A673 (cell line): ENCODE measurements around the gene MS4A18. TPM values are rescaled to one million over a fixed set of nuclear protein-coding genes. Genes with fewer than 3 reads are reported as not detected.
"Not testable (repeated sequence)": the region's sequence is repeated elsewhere in the genome, so short reads cannot be mapped to it uniquely, and the experiment has no call there.

Experiments
- BruUV-seq: library from RNA; stranded (reverse); fragments of 400-500 nt; replicated peaks from 2 replicates; lab custom pipeline; 2021; lab: Mats Ljungman, UMichigan
- CTCF ChIA-PET: fragments of 300-600 bp; sonication (Branson Sonifier 250); formaldehyde crosslinking; loops from one replicate; lab custom pipeline; 2022; ENCODE audit warnings: antibody characterized with exemption; lab: Charles Lee
- POLR2A ChIA-PET: fragments of 300-600 bp; sonication (Branson Sonifier 250); formaldehyde crosslinking; loops from one replicate; lab custom pipeline; 2022; ENCODE audit warnings: antibody characterized with exemption; ENCODE audit not compliant: low non-redundant PET; lab: Charles Lee
- DNase-seq: peaks from one replicate; pipeline ENCODE4 v3.0.0-alpha.2; 2015; ENCODE audit warnings: low spot score
- H3K27ac ChIP-seq: fragments of 200-600 bp; sonication (generic); 2 replicates; pipeline ENCODE4 v1.5.1; 2016; ENCODE audit warnings: mixed run types, low read depth, mild to moderate bottlenecking, mixed read lengths, antibody characterized with exemption, low read length; ENCODE audit not compliant: poor library complexity, severe bottlenecking
- H3K27me3 ChIP-seq: fragments of 200-600 bp; sonication (generic); replicated peaks from 2 replicates; pipeline ENCODE4 v1.6.1; 2017; ENCODE audit warnings: mixed run types, low read depth, mild to moderate bottlenecking, mixed read lengths, antibody characterized with exemption, low read length; ENCODE audit not compliant: insufficient read depth, poor library complexity
- H3K36me3 ChIP-seq: fragments of 200-600 bp; sonication (generic); 2 replicates; pipeline ENCODE4 v1.6.1; 2016; ENCODE audit warnings: mixed run types, mild to moderate bottlenecking, mixed read lengths, antibody characterized with exemption, low read length; ENCODE audit not compliant: insufficient read depth, poor library complexity, severe bottlenecking
- H3K4me1 ChIP-seq: fragments of 200-600 bp; sonication (generic); 2 replicates; pipeline ENCODE4 v1.6.1; 2017; ENCODE audit warnings: mixed run types, mild to moderate bottlenecking, mixed read lengths, antibody characterized with exemption, low read length; ENCODE audit not compliant: insufficient read depth, poor library complexity, severe bottlenecking
- H3K4me3 ChIP-seq: fragments of 200-600 bp; sonication (generic); 2 replicates; pipeline ENCODE4 v1.5.1; 2016; ENCODE audit warnings: low read depth, mixed run types, mild to moderate bottlenecking, mixed read lengths, low read length; ENCODE audit not compliant: poor library complexity, severe bottlenecking
- H3K9me3 ChIP-seq: fragments of 200-600 bp; sonication (generic); 2 replicates; pipeline ENCODE4 v1.6.1; 2016; ENCODE audit warnings: mixed run types, low read depth, mild to moderate bottlenecking, mixed read lengths, antibody characterized with exemption, low read length; ENCODE audit not compliant: poor library complexity, severe bottlenecking
- CTCF ChIP-seq: fragments of 300-800, 200-600 bp; sonication (generic); conservative IDR thresholded peaks from 2 replicates; pipeline ENCODE4 v1.5.1; 2017; ENCODE audit warnings: low read depth, mild to moderate bottlenecking, antibody characterized with exemption, low read length, moderate library complexity, mixed read lengths
- EZH2 ChIP-seq: fragments of 200-600 bp; sonication (generic); IDR thresholded peaks from 2 replicates; pipeline ENCODE4 v1.6.1; 2017; ENCODE audit warnings: borderline replicate concordance, low read depth, mild to moderate bottlenecking, mixed read lengths, antibody characterized with exemption, low read length; ENCODE audit not compliant: poor library complexity, severe bottlenecking
- intact Hi-C: fragments of 100-400 bp; cut with micrococcal nuclease; formaldehyde crosslinking; loops from one replicate; pipeline ENCODE4 v1.10.0; 2022; ENCODE audit not compliant: unreplicated experiment
- total RNA-seq: library from RNA; stranded (reverse); gene quantifications from 2 replicates; pipeline ENCODE4 v1.2.3, GENCODE V29; 2021

MS4A18 gene
- total RNA-seq, 1 experiment from 2014 or later: not detected

- CTCF ChIA-PET: interaction anchor here (0.9 kb wide), 1 partner anchor 99 kb away, joined by 7 read pairs; no protein-coding TSS in a partner anchor
- intact Hi-C loops: loop anchor here (5.0 kb wide), 1 partner anchor 54 kb away; no protein-coding TSS in a partner anchor
- TF ChIP-seq CTCF: peak; percentile 64
- no peak for TF ChIP-seq EZH2
- no peaks in the 10 kb centered on the region for H3K9me3 ChIP-seq
- no TSS peak for BruUV-seq
- no peak within 1 kb of the TSS for H3K4me3 ChIP-seq
- H3K27me3 ChIP-seq: peaks cover 20% of the 10 kb centered on the region
- POLR2A ChIA-PET: no interaction called here
- H3K4me1 ChIP-seq: no peaks in the 10 kb centered on the region
- H3K36me3 ChIP-seq: no peaks in the 10 kb centered on the region
- no peak within 1 kb of the TSS for H3K27ac ChIP-seq
- DNase-seq: peak; percentile 64
Observed at GRCh38 chr11:60756307-60757032, 31.9 kb downstream of the MS4A18 start, which contains the start of gene MS4A15. Gene MS4A15 (plus strand): TSS chr11:60756867. CDS start chr11:60763734, 6,867 bp downstream.

GRCh38 chr11:60757231-60757800, 32.8 kb downstream of the MS4A18 start:
- Histone ChIP-seq H3K36me3 (no peaks in the 10 kb centered on the region), H3K27me3 (peaks cover 14% of the 10 kb centered on the region), H3K4me3 (no peak overlapping the region), H3K4me1 (no peaks in the 10 kb centered on the region), H3K27ac (no peak overlapping the region), H3K9me3 (no peaks in the 10 kb centered on the region)
- no TSS peak for BruUV-seq
- no peak for TF ChIP-seq EZH2
- no peak for TF ChIP-seq CTCF
- intact Hi-C loops: loop anchor here (5.0 kb wide), 1 partner anchor 55 kb away; no protein-coding TSS in a partner anchor
- DNase-seq: no peak
- ChIA-PET CTCF (interaction anchor here (0.9 kb wide), 1 partner anchor 100 kb away, joined by 7 read pairs; no protein-coding TSS in a partner anchor), POLR2A (no interaction called here)

GRCh38 chr11:60758671-60759070, 34.2 kb downstream of the MS4A18 start:
- DNase-seq, BruUV-seq, H3K27ac ChIP-seq, H3K9me3 ChIP-seq, H3K4me3 ChIP-seq, H3K36me3 ChIP-seq, H3K4me1 ChIP-seq, POLR2A ChIA-PET: not testable (repeated sequence)
- CTCF ChIA-PET: interaction anchor here (0.6 to 0.7 kb wide), 2 partner anchors 162 to 163 kb away, joined by 3 read pairs; no protein-coding TSS in a partner anchor
- intact Hi-C loops: loop anchor here (5.0 kb wide), 1 partner anchor 56 kb away; no protein-coding TSS in a partner anchor
- peaks cover 10% of the 10 kb centered on the region for H3K27me3 ChIP-seq

GRCh38 chr11:60759438-60760225, 35.1 kb downstream of the MS4A18 start:
- CTCF ChIA-PET, DNase-seq, H3K9me3 ChIP-seq, H3K4me1 ChIP-seq, BruUV-seq, H3K36me3 ChIP-seq, H3K27ac ChIP-seq, H3K4me3 ChIP-seq, POLR2A ChIA-PET: not testable (repeated sequence)
- intact Hi-C loops: loop anchor here (5.0 kb wide), 1 partner anchor 57 kb away; no protein-coding TSS in a partner anchor
- peaks cover 10% of the 10 kb centered on the region for H3K27me3 ChIP-seq
